Loucy (cell line): ENCODE measurements around the gene CRYL1.

Experiments
- H2AFZ ChIP-seq: fragments of 200-600 bp; sonication (generic); 2 replicates; pipeline ENCODE4 v1.6.0; 2016; ENCODE audit warnings: antibody characterized with exemption, mild to moderate bottlenecking, low read length, moderate library complexity
- H3F3A ChIP-seq: fragments of 200-600 bp; 2 replicates; pipeline ENCODE4 v1.6.0; 2016; ENCODE audit warnings: antibody characterized with exemption, low read depth, mild to moderate bottlenecking
- H3K27me3 ChIP-seq: fragments of 200-600 bp; sonication (generic); 2 replicates; pipeline ENCODE4 v1.6.1; 2014; ENCODE audit warnings: low read length, mild to moderate bottlenecking; ENCODE audit not compliant: insufficient read depth, poor library complexity, severe bottlenecking
- H3K36me3 ChIP-seq: fragments of 200-600 bp; sonication (generic); 2 replicates; pipeline ENCODE4 v1.6.1; 2016; ENCODE audit warnings: low read length; ENCODE audit not compliant: insufficient read depth
- H3K4me1 ChIP-seq: fragments of 200-600 bp; sonication (generic); 2 replicates; pipeline ENCODE4 v1.5.1; 2014; ENCODE audit warnings: low read length, mild to moderate bottlenecking; ENCODE audit not compliant: insufficient read depth, poor library complexity, severe bottlenecking
- H3K4me2 ChIP-seq: fragments of 200-600 bp; sonication (generic); 2 replicates; pipeline ENCODE4 v1.6.0; 2014; ENCODE audit warnings: antibody characterized with exemption, low read length, low read depth, mild to moderate bottlenecking; ENCODE audit not compliant: poor library complexity, severe bottlenecking
- H3K4me3 ChIP-seq: fragments of 200-600 bp; sonication (generic); 2 replicates; pipeline ENCODE4 v1.5.1; 2014; ENCODE audit warnings: low read length, mild to moderate bottlenecking, mixed read lengths; ENCODE audit not compliant: poor library complexity, severe bottlenecking
- H3K79me2 ChIP-seq: fragments of 200-600 bp; sonication (generic); 2 replicates; pipeline ENCODE4 v1.6.1; 2014; ENCODE audit warnings: low read length; ENCODE audit not compliant: insufficient read depth
- H3K9ac ChIP-seq: fragments of 200-600 bp; sonication (generic); 2 replicates; pipeline ENCODE4 v1.6.0; 2014; ENCODE audit warnings: mild to moderate bottlenecking, low read depth, low read length, moderate library complexity; ENCODE audit not compliant: poor library complexity, severe bottlenecking
- H3K9me2 ChIP-seq: fragments of 200-600 bp; sonication (generic); replicated peaks from 2 replicates; pipeline ENCODE4 v1.6.1; 2016; ENCODE audit warnings: low read depth, low read length, mixed read lengths
- H3K9me3 ChIP-seq: fragments of 200-600 bp; sonication (generic); 2 replicates; pipeline ENCODE4 v1.6.1; 2014; ENCODE audit warnings: mild to moderate bottlenecking, antibody characterized with exemption, low read length, low read depth; ENCODE audit not compliant: insufficient read depth
- H4K20me1 ChIP-seq: fragments of 200-600 bp; sonication (generic); 2 replicates; pipeline ENCODE4 v1.6.0; 2014; ENCODE audit warnings: antibody characterized with exemption, low read length, mild to moderate bottlenecking; ENCODE audit not compliant: insufficient read depth, poor library complexity, severe bottlenecking
- EZH2phosphoT487 ChIP-seq: fragments of 200-600 bp; IDR thresholded peaks from 2 replicates; pipeline ENCODE4 v1.6.1; 2018; ENCODE audit warnings: antibody characterized with exemption, mild to moderate bottlenecking, moderate library complexity, borderline replicate concordance
- TF ChIP-seq, protein P1 (sequence below): fragments of 200-600 bp; sonication (generic); conservative IDR thresholded peaks from 2 replicates; pipeline ENCODE4 v1.5.1; 2014; ENCODE audit warnings: mild to moderate bottlenecking, antibody characterized with exemption, low read length

The CRYL1 gene

DNA sequence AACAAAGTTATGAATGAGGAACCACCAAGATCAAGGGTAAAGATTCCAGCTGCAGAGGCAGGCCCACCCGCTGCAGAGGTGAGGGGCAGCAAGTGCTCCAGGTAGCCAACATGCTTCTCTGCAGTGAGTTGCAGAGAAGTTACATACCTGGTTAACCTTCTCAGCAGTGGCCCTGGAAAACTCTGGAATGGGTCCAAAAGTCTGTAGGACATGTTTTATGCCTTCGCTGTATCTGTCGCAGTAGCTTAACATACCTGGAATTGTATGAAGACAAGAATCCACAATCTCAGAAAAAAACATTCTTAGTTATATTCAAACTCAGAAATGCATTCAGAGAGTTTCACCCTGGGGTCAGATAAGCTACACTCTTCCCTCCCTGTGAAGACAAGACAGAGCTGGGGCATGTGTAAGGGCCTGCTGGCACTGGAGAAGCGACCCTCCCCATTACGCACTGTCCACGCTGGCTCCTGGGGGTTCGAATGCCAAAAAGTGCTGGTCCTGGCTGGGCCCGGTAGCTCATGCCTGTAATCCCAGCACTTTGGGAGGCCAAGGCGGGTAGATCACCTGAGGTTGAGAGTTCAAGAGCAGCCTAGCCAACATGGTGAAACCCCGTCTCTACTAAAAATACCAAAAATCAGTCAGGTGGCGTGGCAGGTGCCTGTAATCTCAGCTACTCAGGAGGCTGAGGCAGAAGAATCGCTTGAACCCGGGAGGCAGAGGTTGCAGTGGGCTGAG is 121.0 kb downstream of the CRYL1 start:
- Histone ChIP-seq H3K9me3 (no peaks in the 10 kb centered on the region), H3K79me2 (no peaks in the 10 kb centered on the region), H3K9me2 (no peaks in the 10 kb centered on the region), H3K9ac (no peak overlapping the region), H4K20me1 (no peaks in the 10 kb centered on the region), H2AFZ (no peak overlapping the region), H3F3A (no peaks in the 10 kb centered on the region), H3K27me3 (no peaks in the 10 kb centered on the region), H3K36me3 (no peaks in the 10 kb centered on the region), H3K4me3 (no peak overlapping the region), H3K4me1 (peaks cover 14% of the 10 kb centered on the region), H3K4me2 (no peak overlapping the region)
- no peak for TF ChIP-seq EZH2phosphoT487
- TF ChIP-seq, protein P1, sequence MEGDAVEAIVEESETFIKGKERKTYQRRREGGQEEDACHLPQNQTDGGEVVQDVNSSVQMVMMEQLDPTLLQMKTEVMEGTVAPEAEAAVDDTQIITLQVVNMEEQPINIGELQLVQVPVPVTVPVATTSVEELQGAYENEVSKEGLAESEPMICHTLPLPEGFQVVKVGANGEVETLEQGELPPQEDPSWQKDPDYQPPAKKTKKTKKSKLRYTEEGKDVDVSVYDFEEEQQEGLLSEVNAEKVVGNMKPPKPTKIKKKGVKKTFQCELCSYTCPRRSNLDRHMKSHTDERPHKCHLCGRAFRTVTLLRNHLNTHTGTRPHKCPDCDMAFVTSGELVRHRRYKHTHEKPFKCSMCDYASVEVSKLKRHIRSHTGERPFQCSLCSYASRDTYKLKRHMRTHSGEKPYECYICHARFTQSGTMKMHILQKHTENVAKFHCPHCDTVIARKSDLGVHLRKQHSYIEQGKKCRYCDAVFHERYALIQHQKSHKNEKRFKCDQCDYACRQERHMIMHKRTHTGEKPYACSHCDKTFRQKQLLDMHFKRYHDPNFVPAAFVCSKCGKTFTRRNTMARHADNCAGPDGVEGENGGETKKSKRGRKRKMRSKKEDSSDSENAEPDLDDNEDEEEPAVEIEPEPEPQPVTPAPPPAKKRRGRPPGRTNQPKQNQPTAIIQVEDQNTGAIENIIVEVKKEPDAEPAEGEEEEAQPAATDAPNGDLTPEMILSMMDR: no peak

DNA sequence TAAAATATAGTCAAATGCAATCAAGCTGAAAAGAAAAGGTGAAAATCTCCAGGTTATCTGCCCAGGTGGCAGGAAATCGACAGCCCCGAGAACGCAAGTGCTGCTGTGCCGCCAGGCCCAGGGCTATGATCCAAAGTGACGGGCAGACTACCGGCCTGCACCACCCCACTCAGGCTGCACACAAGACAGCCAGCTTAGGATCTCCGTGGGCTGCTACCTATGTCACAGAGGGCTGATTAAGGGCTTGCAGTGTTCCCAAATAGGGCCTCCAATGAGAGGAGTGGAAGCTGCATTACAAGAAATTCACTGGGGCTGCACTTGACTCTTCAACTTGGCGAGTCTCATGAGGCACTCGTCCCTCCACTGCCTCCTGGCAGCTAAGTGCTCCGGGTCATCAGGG is 121.8 kb downstream of the CRYL1 start:
- Histone ChIP-seq H3K9me2 (no peaks in the 10 kb centered on the region), H3K79me2 (no peaks in the 10 kb centered on the region), H3F3A (no peaks in the 10 kb centered on the region), H2AFZ (no peak overlapping the region), H3K4me3 (no peak overlapping the region), H3K36me3 (no peaks in the 10 kb centered on the region), H3K4me2 (no peak overlapping the region), H3K9me3 (no peaks in the 10 kb centered on the region), H3K9ac (no peak overlapping the region), H3K27me3 (no peaks in the 10 kb centered on the region), H3K4me1 (peaks cover 14% of the 10 kb centered on the region), H4K20me1 (no peaks in the 10 kb centered on the region)
- TF ChIP-seq, protein P1: no peak
- TF ChIP-seq EZH2phosphoT487: no peak

DNA sequence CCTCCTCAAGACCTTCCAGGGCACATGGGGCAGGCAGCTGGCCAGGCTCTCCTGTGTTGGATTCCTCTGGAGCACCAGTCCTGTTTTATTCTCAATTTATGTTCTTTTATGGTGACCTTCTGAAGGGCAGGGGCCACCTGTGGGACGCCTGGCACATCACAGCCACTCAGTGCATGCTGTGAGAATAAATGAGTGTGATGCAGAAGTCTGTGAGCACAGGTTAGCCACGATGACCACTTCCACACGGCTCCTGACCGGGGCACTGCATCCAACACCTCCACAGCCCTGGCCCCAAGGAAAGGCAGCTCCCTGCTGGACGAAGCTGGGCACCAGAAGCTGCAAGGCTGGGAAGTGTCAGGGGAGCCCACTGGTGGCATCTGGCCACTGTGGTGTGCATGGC is 122.8 kb downstream of the CRYL1 start:
- Histone ChIP-seq H3K4me3 (no peak overlapping the region), H3K79me2 (no peaks in the 10 kb centered on the region), H3K9me2 (no peaks in the 10 kb centered on the region), H3K4me1 (peaks cover 14% of the 10 kb centered on the region), H3F3A (no peaks in the 10 kb centered on the region), H3K4me2 (no peak overlapping the region), H3K9ac (no peak overlapping the region), H4K20me1 (no peaks in the 10 kb centered on the region), H3K36me3 (no peaks in the 10 kb centered on the region), H3K27me3 (no peaks in the 10 kb centered on the region), H3K9me3 (no peaks in the 10 kb centered on the region), H2AFZ (no peak overlapping the region)
- TF ChIP-seq EZH2phosphoT487: no peak
- TF ChIP-seq, protein P1: no peak; the same call in 1 of the 2 replicates
